ENCODE results near the gene OSBPL8. TPM values are rescaled to one million over a fixed set of nuclear protein-coding genes. Genes with fewer than 3 reads are reported as not detected.
"Not testable (repeated sequence)": the region's sequence is repeated elsewhere in the genome, so short reads cannot be mapped to it uniquely, and the experiment has no call there.

OSBPL8 gene
- total RNA-seq, 2 donors from 2014 or later: 99.0 to 105 TPM

DNA sequence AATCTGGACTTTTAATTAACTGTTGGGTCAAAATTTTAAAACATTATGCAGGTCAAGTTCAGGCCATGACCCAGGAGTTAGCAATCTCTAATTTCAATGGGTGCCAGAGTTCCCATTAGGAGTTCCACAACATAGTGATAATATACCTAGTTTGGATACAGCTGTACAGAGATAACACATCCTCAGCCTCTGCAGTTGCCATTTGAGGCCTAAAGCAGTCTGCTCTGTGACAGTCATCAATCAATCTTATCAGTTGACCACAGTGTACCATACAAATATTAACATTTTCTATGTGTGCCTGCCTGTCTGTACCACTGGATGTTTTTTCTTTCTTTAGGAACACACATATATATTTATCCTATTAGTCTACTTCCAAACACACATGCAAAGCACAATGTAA, 157.3 kb downstream of the OSBPL8 start:
- no peak overlapping the region for H3K4me3 Mint-ChIP-seq
- no peaks in the 10 kb centered on the region for H3K9me3 Mint-ChIP-seq
- no peaks in the 10 kb centered on the region for H3K27me3 Mint-ChIP-seq
- no peak for ATAC-seq
- H3K27ac Mint-ChIP-seq: no peak overlapping the region
- DNase-seq (ENCODE audit: low spot score): no peak
- peaks cover 0 to 3% of the 10 kb centered on the region in 2 donors for H3K4me1 Mint-ChIP-seq (ENCODE audit: low read depth in 2 of 2)
- H3K36me3 Mint-ChIP-seq: peaks cover 9% of the 10 kb centered on the region

DNA sequence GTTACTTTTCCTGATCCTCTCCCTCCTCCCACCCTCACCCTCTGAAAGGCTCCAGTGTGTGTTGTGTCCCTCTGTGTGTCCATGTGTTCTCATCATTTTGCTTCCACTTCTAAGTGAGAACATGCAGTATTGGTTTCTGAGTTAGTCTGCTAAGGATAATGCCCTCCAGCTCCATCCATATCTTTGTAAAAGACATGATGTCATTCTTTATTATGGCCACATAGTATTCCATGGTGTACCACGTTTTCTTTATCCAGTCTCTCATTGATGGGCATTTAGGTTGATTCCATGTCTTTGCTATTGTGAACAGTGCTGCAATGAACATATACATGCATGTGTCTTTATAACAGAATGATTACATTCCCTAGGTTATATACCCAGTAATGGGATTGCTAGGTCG, 159.4 kb downstream of the OSBPL8 start:
- peaks cover 0 to 3% of the 10 kb centered on the region in 2 donors for H3K4me1 Mint-ChIP-seq (ENCODE audit: low read depth in 2 of 2)
- no peaks in the 10 kb centered on the region for H3K27me3 Mint-ChIP-seq
- no peak for ATAC-seq
- no peaks in the 10 kb centered on the region for H3K9me3 Mint-ChIP-seq
- H3K27ac Mint-ChIP-seq: no peak overlapping the region
- no peak overlapping the region for H3K4me3 Mint-ChIP-seq
- DNase-seq (ENCODE audit: low spot score): no peak
- peaks cover 9% of the 10 kb centered on the region for H3K36me3 Mint-ChIP-seq

DNA sequence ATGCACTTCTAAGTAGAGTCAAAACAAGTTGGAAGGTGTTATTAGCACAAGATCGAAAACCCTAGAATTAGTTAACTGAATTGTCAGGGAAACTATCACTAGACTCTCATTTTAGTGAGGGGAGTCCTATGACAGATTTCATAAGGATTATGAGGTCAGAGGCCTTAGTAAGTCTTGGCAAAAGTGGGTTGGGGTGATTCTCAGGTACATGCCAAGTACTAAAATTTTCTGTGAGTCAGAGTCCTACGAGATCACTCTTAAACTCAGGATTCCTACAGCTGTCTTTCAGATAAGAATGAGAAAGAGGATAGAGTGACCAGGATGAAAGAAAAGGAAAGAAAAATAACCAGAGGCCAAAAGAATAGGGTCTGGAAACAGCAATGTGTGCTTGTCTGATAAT, 160.5 kb downstream of the OSBPL8 start:
- ATAC-seq (no peak), DNase-seq (ENCODE audit: low spot score) (no peak)
- Mint-ChIP-seq H3K27ac (no peak overlapping the region), H3K9me3 (no peaks in the 10 kb centered on the region), H3K4me1 (ENCODE audit: low read depth in 2 of 2) (peaks cover 0 to 3% of the 10 kb centered on the region in 2 donors), H3K4me3 (no peak overlapping the region), H3K36me3 (peaks cover 9% of the 10 kb centered on the region), H3K27me3 (no peaks in the 10 kb centered on the region)

DNA sequence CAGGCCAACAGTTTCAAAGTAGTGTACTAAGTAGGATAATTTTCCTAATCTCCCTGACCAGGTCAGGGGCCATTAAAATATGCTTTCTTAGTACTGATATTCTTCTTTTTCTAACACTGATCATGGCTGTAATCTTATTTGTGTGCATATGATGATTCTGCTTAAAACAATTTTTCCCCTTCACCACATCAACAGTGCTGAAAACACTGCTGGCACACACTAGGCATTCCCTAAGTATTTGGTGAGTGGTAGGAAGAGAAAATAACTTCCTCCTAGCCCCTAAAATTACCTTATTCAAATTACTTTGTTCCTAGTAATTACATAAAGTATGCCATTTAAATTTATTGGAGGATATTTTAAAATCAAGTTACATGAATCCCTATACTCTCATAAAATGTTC, 161.5 kb downstream of the OSBPL8 start:
- Mint-ChIP-seq H3K36me3 (peaks cover 9% of the 10 kb centered on the region), H3K27ac (no peak overlapping the region), H3K9me3 (no peaks in the 10 kb centered on the region), H3K4me1 (ENCODE audit: low read depth in 2 of 2) (peaks cover 0 to 3% of the 10 kb centered on the region in 2 donors), H3K27me3 (no peaks in the 10 kb centered on the region), H3K4me3 (no peak overlapping the region)
- DNase-seq (ENCODE audit: low spot score) (no peak), ATAC-seq (no peak)

DNA sequence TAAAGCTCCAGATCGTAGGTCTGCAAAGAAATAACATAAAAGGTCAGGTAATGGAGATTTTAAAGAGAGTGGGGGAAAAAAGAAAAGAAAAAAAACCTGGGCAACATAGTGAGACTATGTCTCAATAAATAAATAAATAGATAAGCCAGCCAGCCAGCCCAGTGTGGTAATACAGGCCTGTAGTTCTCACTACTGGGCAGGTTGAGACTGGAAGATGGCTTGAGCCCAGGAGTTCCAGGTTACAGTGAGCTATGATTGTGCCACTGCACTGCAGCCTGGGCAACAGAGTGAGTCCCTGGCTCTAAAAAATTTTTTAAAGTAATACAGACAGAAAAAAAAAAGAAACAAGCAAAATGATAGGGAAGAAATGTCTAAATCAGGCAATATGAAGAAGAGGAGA, 168.1 kb downstream of the OSBPL8 start:
- Mint-ChIP-seq H3K9me3 (no peaks in the 10 kb centered on the region), H3K4me3 (no peak overlapping the region), H3K27me3 (no peaks in the 10 kb centered on the region), H3K4me1 (ENCODE audit: low read depth in 2 of 2) (peaks cover 0 to 3% of the 10 kb centered on the region in 2 donors), H3K27ac (peak overlapping the region in 1 of 2 donors; percentile 59), H3K36me3 (peaks cover 4% of the 10 kb centered on the region)
- no peak for DNase-seq (ENCODE audit: low spot score)
- ATAC-seq: no peak

DNA sequence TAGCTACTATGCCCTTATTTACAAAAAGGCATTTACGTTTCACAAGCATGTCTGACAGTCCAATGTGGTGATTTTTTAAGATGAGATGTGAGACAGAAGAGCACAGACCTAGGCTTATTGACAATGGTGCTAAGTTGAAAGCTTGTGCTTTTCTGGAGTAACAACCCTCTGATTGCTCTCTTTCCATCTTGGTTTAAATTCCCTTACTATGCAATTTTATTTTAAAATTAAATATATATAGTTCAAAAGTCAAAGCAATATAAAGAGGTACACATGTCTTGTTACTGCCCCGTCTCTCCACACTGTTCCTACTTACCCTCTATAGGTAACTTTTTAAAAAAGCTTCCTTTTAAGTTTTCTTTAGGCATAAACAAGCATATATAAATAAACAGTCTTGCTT, 172.0 kb downstream of the OSBPL8 start:
- Mint-ChIP-seq H3K36me3 (peaks cover 10% of the 10 kb centered on the region), H3K9me3 (no peaks in the 10 kb centered on the region), H3K27me3 (no peaks in the 10 kb centered on the region), H3K27ac (no peak overlapping the region), H3K4me1 (ENCODE audit: low read depth in 2 of 2) (peaks cover 0 to 3% of the 10 kb centered on the region in 2 donors), H3K4me3 (no peak overlapping the region)
- no peak for DNase-seq (ENCODE audit: low spot score)
- ATAC-seq: no peak

DNA sequence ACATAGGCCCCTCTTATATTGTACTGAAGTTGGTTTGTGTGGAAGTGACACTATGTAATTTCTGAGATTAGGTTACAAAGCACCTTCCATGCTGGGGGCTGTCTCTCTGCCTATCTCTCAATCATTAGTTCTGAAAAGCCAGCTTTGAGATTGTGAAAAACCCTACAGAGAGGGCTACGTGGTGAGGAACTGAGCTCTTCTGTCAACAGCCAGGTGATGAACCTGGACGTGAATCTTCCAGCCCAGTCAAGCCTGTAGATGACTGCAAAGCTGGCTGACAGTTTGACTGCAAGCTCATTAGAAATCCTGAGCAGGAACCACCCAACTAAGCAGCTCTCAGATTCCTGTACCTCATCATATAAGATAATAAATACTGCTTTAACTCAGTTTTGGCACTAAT, 175.0 kb downstream of the OSBPL8 start:
- DNase-seq (ENCODE audit: low spot score) (no peak), ATAC-seq (no peak)
- H3K27me3 Mint-ChIP-seq: no peaks in the 10 kb centered on the region
- H3K27ac Mint-ChIP-seq: no peak overlapping the region
- no peak overlapping the region for H3K4me3 Mint-ChIP-seq
- peaks cover 10% of the 10 kb centered on the region for H3K36me3 Mint-ChIP-seq
- no peaks in the 10 kb centered on the region for H3K9me3 Mint-ChIP-seq
- H3K4me1 Mint-ChIP-seq (ENCODE audit: low read depth in 2 of 2): no peaks in the 10 kb centered on the region

DNA sequence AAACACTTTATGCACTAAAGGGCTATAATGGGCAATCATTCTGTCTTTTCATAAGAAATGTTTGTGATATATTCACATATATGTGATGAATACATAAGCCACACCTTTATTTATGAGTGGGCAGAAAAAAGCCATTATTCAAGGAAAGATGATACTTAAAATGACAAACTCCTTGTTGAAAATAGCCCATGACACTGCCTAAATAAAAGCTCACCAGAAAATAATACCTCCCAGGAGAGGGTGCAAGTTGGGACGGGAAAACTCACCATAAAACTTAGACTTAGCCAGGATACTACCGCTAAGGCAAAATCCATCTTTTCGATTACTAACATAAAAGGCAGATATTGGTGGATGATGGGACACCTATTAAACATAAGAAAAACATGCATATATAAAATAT, 175.6 kb downstream of the OSBPL8 start:
- Mint-ChIP-seq H3K27ac (no peak overlapping the region), H3K4me1 (ENCODE audit: low read depth in 2 of 2) (no peaks in the 10 kb centered on the region), H3K27me3 (no peaks in the 10 kb centered on the region), H3K9me3 (no peaks in the 10 kb centered on the region), H3K4me3 (no peak overlapping the region), H3K36me3 (peaks cover 10% of the 10 kb centered on the region)
- no peak for DNase-seq (ENCODE audit: low spot score)
- ATAC-seq: no peak

DNA sequence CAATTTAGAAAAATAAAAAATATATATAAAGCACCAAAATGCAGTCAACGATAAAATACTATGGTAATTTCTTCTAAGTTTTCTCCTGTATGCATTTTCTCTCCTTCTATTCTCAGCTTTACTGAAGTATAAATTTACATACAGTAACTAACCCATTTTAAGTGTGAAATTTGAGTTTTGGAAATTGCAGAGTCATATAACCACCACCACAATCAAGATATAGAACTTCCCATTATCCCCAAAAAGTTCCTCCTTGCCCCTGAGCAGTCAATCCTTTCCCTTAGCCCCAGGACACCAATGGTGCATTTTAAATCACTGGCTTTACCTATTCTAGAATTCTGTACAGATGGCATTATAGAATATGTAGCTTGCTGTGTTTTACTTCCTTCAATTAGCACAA, 180.3 kb downstream of the OSBPL8 start:
- DNase-seq (ENCODE audit: low spot score): no peak
- Mint-ChIP-seq H3K27me3 (no peaks in the 10 kb centered on the region), H3K27ac (no peak overlapping the region), H3K9me3 (no peaks in the 10 kb centered on the region), H3K4me3 (no peak overlapping the region), H3K36me3 (peaks cover 7% of the 10 kb centered on the region), H3K4me1 (ENCODE audit: low read depth in 2 of 2) (no peaks in the 10 kb centered on the region)
- no peak for ATAC-seq

DNA sequence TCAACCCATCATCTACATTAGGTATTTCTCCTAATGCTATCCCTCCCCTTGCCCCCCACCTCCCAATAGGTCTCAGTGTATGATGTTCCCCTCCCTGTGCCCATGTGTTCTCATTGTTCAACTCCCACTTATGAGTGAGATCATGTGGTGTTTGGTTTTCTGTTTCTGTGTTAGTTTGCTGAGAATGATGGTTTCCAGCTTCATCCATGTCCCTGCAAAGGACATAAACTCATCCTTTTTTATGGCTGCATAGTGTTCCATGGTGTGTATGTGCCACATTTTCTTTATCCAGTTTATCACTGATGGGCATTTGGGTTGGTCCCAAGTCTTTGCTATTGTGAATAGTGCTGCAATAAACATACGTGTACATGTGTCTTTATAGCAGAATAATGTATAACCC, 182.7 kb downstream of the OSBPL8 start:
- not testable (repeated sequence) for H3K4me3 Mint-ChIP-seq; DNase-seq (ENCODE audit: low spot score); H3K4me1 Mint-ChIP-seq (ENCODE audit: low read depth in 2 of 2); H3K27ac Mint-ChIP-seq; H3K9me3 Mint-ChIP-seq; H3K27me3 Mint-ChIP-seq; ATAC-seq; H3K36me3 Mint-ChIP-seq

DNA sequence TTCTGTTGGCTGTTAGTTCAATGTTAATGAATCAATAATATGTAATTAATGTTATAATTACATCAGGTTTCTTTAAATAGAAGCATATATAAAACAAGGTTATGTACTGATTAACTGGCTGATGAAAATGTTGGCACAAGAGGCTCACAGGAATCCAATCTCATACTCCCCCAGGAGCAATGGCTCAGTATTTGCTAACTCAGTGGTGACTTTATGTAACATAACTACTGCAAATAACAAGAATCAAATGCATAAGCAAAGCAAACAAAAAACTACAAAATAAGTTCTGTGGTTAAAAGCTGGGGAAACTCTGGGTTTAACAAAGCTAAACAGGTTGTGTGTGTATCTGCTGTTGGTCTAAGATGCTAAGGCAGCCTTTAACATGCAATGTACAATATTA, 183.6 kb downstream of the OSBPL8 start:
- H3K4me3 Mint-ChIP-seq: no peak overlapping the region
- peaks cover 7% of the 10 kb centered on the region for H3K36me3 Mint-ChIP-seq

DNA sequence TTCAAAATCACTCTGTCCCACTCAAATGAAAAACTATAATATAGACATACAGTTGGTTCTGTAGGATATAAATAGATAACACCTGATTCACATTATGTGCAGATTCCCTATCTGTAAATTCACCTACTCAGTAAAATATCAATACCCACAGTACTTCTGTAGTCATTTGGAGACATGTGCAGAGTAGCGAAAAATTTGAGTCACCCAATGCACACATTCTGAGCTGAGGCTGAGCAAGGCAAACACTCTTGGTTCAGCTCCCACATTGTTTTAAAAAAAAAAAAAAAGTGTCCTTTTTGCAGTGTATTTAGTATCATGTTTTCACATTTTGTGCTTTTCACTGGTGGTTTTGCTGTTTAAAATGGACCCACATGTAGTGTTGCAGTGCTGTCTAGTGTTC, 184.1 kb downstream of the OSBPL8 start:
- no peaks in the 10 kb centered on the region for H3K4me1 Mint-ChIP-seq (ENCODE audit: low read depth in 2 of 2)
- peaks cover 7% of the 10 kb centered on the region for H3K36me3 Mint-ChIP-seq
- ATAC-seq: no peak
- no peak overlapping the region for H3K4me3 Mint-ChIP-seq
- no peaks in the 10 kb centered on the region for H3K9me3 Mint-ChIP-seq
- H3K27me3 Mint-ChIP-seq: no peaks in the 10 kb centered on the region
- no peak overlapping the region for H3K27ac Mint-ChIP-seq
- DNase-seq (ENCODE audit: low spot score): no peak

More for the DNA sequence above, 183.6 kb downstream of the OSBPL8 start:
- Mint-ChIP-seq H3K27me3 (no peaks in the 10 kb centered on the region), H3K9me3 (no peaks in the 10 kb centered on the region), H3K4me1 (ENCODE audit: low read depth in 2 of 2) (no peaks in the 10 kb centered on the region), H3K27ac (no peak overlapping the region)
- no peak for DNase-seq (ENCODE audit: low spot score)
- ATAC-seq: no peak

DNA sequence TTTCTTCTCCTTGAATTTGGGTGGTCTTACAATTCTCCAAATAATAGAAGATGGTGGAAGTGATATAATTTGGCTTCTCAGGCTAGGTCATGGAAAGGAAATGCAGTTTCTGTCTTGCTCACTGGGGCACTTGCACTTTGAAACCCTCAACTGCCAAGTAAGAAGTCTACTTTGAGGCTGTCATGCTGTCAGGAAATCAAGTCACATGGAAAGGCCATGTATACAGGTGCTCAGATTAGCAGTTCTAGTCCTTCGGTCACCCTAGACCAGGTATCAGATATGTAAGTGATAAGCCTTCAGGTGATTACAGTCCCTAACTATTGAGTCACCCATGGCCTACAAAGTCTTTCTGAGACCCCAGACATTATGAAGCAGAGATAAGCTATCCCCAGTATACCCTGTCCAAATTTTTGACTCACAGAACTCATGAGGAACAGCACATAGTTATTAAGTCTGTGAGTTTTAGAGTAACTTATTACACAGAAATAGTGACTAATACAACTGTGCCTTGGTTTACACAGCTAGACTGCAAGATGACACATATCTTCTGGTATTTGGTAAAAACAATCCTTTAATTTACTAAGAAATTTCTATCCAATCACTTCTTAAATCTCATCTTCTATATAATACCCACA, 185.1 kb downstream of the OSBPL8 start:
- no peak overlapping the region for H3K4me3 Mint-ChIP-seq
- no peaks in the 10 kb centered on the region for H3K9me3 Mint-ChIP-seq
- H3K36me3 Mint-ChIP-seq: peaks cover 10% of the 10 kb centered on the region
- H3K4me1 Mint-ChIP-seq (ENCODE audit: low read depth in 2 of 2): no peaks in the 10 kb centered on the region
- ATAC-seq: peak in 1 of 2 donors; percentile 24
- no peak overlapping the region for H3K27ac Mint-ChIP-seq
- DNase-seq (ENCODE audit: low spot score): no peak
- H3K27me3 Mint-ChIP-seq: no peaks in the 10 kb centered on the region

DNA sequence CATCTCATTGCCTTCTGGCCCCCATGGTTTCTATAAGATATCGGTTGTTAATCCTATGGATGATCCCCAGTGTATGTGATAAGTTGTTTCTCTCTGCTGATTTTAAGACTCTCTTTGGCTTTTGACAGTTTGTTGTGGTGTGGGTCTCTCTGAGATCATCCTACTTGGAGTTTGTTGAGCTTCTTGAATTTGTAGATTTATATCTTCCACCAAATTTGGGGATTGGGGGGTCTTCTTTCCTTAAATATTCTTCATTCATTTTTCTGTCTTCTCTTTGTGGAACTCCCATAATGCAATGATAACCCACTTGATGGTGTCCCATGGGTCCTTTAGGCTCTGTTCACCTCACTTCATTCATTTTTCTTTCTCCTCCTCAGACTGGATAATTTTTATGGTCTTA, 191.3 kb downstream of the OSBPL8 start:
- no peaks in the 10 kb centered on the region for H3K4me1 Mint-ChIP-seq (ENCODE audit: low read depth in 2 of 2)
- no peak for ATAC-seq
- no peak for DNase-seq (ENCODE audit: low spot score)
- H3K9me3 Mint-ChIP-seq: no peaks in the 10 kb centered on the region
- peak overlapping the region in 1 of 2 donors; percentile 14 for H3K27ac Mint-ChIP-seq
- H3K4me3 Mint-ChIP-seq: no peak overlapping the region
- H3K27me3 Mint-ChIP-seq: no peaks in the 10 kb centered on the region
- H3K36me3 Mint-ChIP-seq: peaks cover 47% of the 10 kb centered on the region

DNA sequence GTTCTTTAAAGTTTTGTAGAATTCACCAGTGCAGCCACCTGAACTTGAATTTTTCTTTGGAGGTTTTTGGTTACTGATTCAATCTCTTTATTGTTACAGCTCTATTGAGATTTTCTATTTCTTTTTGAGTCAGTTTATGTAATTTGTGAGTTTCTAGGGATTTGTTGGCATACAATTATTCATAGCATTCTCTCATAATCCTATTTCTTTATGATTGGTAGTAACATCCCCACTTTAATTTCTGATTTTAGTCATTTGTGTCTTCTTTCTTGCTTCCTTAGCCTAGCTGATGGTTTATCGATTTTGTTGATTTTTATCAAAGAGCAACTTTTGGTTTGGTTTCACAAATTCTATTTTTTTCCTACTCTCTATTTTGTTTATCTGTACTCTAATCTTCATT, 193.4 kb downstream of the OSBPL8 start:
- no peak for DNase-seq (ENCODE audit: low spot score)
- no peaks in the 10 kb centered on the region for H3K9me3 Mint-ChIP-seq
- no peak for ATAC-seq
- H3K36me3 Mint-ChIP-seq: peaks cover 47% of the 10 kb centered on the region
- H3K4me1 Mint-ChIP-seq (ENCODE audit: low read depth in 2 of 2): no peaks in the 10 kb centered on the region
- no peaks in the 10 kb centered on the region for H3K27me3 Mint-ChIP-seq
- H3K27ac Mint-ChIP-seq: no peak overlapping the region
- no peak overlapping the region for H3K4me3 Mint-ChIP-seq
